Ishikawa (cell line): ENCODE data around the gene KLHL3.

ENCODE experiments used
- CEBPB ChIP-seq: IDR thresholded peaks from 2 replicates; pipeline ENCODE4 v1.6.1; 2012
- CREB1 ChIP-seq: IDR thresholded peaks from 2 replicates; pipeline ENCODE4 v1.6.1; 2012; ENCODE audit warnings: low read depth
- EGR1 ChIP-seq: IDR thresholded peaks from 2 replicates; pipeline ENCODE4 v1.6.1; 2012
- EP300 ChIP-seq: IDR thresholded peaks from 2 replicates; pipeline ENCODE4 v1.6.1; 2012; ENCODE audit warnings: borderline replicate concordance
- FOXM1 ChIP-seq: IDR thresholded peaks from 2 replicates; pipeline ENCODE4 v1.6.1; 2012; ENCODE audit warnings: low read depth, borderline replicate concordance
- MAX ChIP-seq: IDR thresholded peaks from 2 replicates; pipeline ENCODE4 v1.6.1; 2012
- NFIC ChIP-seq: IDR thresholded peaks from 2 replicates; pipeline ENCODE4 v1.6.1; 2012
- RAD21 ChIP-seq: IDR thresholded peaks from 2 replicates; pipeline ENCODE4 v1.6.1; 2012; ENCODE audit warnings: low read depth
- REST ChIP-seq: IDR thresholded peaks from 2 replicates; pipeline ENCODE4 v1.6.1; 2012; ENCODE audit warnings: low read depth, mild to moderate bottlenecking
- TAF1 ChIP-seq: IDR thresholded peaks from 2 replicates; pipeline ENCODE4 v1.6.1; 2012; ENCODE audit warnings: low read depth, mild to moderate bottlenecking
- TCF12 ChIP-seq: IDR thresholded peaks from 2 replicates; pipeline ENCODE4 v1.6.1; 2012; ENCODE audit warnings: low read depth
- TEAD4 ChIP-seq: IDR thresholded peaks from 2 replicates; pipeline ENCODE4 v1.6.1; 2012
- YY1 ChIP-seq: IDR thresholded peaks from 2 replicates; pipeline ENCODE4 v1.6.1; 2012; ENCODE audit warnings: low read depth
- ZBTB7A ChIP-seq: IDR thresholded peaks from 2 replicates; pipeline ENCODE4 v1.6.1; 2012; ENCODE audit warnings: low read depth
- TF ChIP-seq, protein P1 (sequence below): IDR thresholded peaks from 2 replicates; pipeline ENCODE4 v1.6.1; 2012

The KLHL3 gene

GRCh38 chr5:137600721-137601360, 135.0 kb downstream of the KLHL3 start:
- TF ChIP-seq TCF12: no peak
- TF ChIP-seq RAD21: no peak
- no peak for TF ChIP-seq FOXM1
- no peak for TF ChIP-seq CEBPB
- TF ChIP-seq CREB1: no peak
- TF ChIP-seq ZBTB7A: no peak
- TF ChIP-seq EP300: no peak
- TF ChIP-seq EGR1: no peak
- TF ChIP-seq REST: no peak
- no peak for TF ChIP-seq TAF1
- TF ChIP-seq MAX: no peak

- TF ChIP-seq REST (no peak), EP300 (no peak), FOXM1 (no peak), EGR1 (no peak), NFIC (no peak), TAF1 (no peak), MAX (no peak), CEBPB (no peak), TCF12 (no peak), TEAD4 (no peak), CREB1 (no peak), RAD21 (no peak), YY1 (no peak), ZBTB7A (no peak)
- TF ChIP-seq, protein P1, sequence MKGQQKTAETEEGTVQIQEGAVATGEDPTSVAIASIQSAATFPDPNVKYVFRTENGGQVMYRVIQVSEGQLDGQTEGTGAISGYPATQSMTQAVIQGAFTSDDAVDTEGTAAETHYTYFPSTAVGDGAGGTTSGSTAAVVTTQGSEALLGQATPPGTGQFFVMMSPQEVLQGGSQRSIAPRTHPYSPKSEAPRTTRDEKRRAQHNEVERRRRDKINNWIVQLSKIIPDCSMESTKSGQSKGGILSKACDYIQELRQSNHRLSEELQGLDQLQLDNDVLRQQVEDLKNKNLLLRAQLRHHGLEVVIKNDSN: no peak
Measured at GRCh38 chr5:137599457-137599856, 136.4 kb downstream of the KLHL3 start.

DNA sequence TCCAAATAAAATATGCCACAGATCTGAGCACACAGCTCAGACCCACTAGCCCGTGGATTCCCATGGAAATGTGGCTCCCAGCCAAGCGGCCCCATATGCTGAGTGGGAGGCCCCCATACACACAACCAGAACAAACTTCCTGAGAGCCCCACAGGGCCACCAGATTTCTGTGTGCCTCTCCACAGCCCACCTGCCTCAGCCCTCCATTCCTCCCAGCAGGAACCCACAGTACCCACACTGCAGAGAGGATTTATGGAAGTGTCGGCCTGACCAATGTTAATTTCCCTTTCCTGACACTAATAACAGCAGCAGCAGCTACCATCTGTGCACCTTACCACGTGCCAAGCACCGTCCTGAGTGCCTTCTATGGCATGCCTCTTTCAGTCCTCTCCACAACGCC, 137.5 kb downstream of the KLHL3 start:
- TF ChIP-seq TAF1: no peak
- no peak for TF ChIP-seq EGR1
- TF ChIP-seq NFIC: no peak
- TF ChIP-seq YY1: no peak
- TF ChIP-seq, protein P1: no peak
- no peak for TF ChIP-seq TEAD4
- TF ChIP-seq EP300: no peak
- TF ChIP-seq ZBTB7A: no peak
- TF ChIP-seq MAX: no peak
- no peak for TF ChIP-seq CEBPB
- TF ChIP-seq REST: no peak
- no peak for TF ChIP-seq CREB1
- no peak for TF ChIP-seq RAD21
- TF ChIP-seq TCF12: no peak
- TF ChIP-seq FOXM1: no peak

GRCh38 chr5:137596941-137597340, 138.9 kb downstream of the KLHL3 start:
- no peak for TF ChIP-seq EP300
